ENCODE results near the gene DYNLL1.

The DYNLL1 gene

DNA sequence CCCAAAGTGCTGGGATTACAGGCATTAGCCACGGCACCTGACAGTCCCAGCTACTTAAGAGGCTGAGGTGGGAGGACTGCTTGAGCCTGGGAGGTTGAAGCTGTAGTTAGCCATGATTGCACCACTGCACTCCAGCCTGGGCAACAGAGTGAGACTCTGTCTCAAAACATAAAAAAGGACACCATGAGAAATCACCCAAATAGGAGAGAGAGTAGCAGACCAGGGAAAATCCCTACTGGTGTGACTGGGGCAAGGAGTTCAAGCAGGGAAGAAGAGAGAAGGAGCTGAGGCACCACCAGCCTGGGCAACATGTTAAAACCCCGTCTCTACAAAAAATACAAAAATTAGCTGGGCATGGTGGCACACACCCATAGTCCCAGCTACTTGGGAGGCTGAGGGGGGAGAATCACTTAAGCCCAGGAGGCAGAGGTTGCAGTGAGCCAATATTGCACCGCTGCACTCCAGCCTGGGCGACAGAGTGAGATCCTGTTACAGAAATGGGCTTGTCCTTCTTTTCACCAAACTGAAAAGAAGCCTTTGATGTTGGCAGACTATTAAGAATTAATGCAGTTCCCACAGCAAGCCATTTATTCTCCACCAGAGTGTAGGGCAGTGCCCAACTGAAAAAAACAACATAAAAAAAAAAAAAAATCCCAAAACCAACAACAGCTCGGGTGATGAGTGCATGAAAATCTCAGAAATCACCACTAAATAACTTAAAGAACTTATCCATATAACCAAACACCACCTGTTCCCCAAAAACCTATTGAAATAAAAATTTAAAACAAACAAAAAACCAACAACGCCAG lies 21.9 kb upstream of the DYNLL1 start:
- Histone ChIP-seq H3K4me2 (ENCODE audit: low read depth, low read length) (no peak overlapping the region), H3K27me3 (replicated peaks; ENCODE audit: insufficient read depth, low read length) (no peaks in the 10 kb centered on the region), H3K79me2 (ENCODE audit: low read length) (peaks cover 1% of the 10 kb centered on the region), H3K9ac (ENCODE audit: low read length) (no peak overlapping the region), H3F3A (ENCODE audit: insufficient read depth, low read length) (no peaks in the 10 kb centered on the region), H3K4me1 (ENCODE audit: low read length) (no peaks in the 10 kb centered on the region), H3K9me2 (replicated peaks; ENCODE audit: insufficient read depth, low read length) (no peaks in the 10 kb centered on the region), H3K27ac (ENCODE audit: low read length) (no peak overlapping the region), H3K4me3 (ENCODE audit: low read length) (no peak overlapping the region), H4K20me1 (ENCODE audit: insufficient read depth, low read length) (no peaks in the 10 kb centered on the region), H2AFZ (ENCODE audit: low read length) (no peak overlapping the region), H3K9me3 (replicated peaks; ENCODE audit: insufficient read depth, low read length) (no peaks in the 10 kb centered on the region), H3K36me3 (replicated peaks; ENCODE audit: insufficient read depth, low read length) (no peaks in the 10 kb centered on the region)
- no peak for DNase-seq
- no peak for TF ChIP-seq EZH2 (optimal IDR thresholded peaks at IDR 0.05; ENCODE audit: low read depth, low read length)
- TF ChIP-seq, protein P1, sequence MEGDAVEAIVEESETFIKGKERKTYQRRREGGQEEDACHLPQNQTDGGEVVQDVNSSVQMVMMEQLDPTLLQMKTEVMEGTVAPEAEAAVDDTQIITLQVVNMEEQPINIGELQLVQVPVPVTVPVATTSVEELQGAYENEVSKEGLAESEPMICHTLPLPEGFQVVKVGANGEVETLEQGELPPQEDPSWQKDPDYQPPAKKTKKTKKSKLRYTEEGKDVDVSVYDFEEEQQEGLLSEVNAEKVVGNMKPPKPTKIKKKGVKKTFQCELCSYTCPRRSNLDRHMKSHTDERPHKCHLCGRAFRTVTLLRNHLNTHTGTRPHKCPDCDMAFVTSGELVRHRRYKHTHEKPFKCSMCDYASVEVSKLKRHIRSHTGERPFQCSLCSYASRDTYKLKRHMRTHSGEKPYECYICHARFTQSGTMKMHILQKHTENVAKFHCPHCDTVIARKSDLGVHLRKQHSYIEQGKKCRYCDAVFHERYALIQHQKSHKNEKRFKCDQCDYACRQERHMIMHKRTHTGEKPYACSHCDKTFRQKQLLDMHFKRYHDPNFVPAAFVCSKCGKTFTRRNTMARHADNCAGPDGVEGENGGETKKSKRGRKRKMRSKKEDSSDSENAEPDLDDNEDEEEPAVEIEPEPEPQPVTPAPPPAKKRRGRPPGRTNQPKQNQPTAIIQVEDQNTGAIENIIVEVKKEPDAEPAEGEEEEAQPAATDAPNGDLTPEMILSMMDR (IDR thresholded peaks at IDR 0.05; ENCODE audit: low read length): no peak

DNA sequence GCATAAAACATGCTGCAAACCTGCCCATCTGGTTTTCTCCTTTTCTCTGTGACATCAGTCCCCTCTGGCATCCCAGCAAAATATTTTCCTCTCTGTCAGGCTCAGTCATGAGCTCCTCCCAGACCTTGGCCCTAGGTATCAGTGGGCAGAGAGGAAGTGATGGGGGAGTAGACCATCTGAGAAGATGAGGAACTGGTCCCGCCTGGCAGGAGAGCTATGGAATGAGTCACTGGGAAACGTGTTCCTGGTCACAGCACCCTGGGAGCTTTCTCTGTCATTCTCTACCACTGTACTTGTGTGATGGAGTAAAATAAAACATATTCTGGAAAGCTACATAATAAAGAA lies 21.3 kb upstream of the DYNLL1 start:
- Histone ChIP-seq H3K36me3 (replicated peaks; ENCODE audit: insufficient read depth, low read length) (no peaks in the 10 kb centered on the region), H4K20me1 (ENCODE audit: insufficient read depth, low read length) (no peaks in the 10 kb centered on the region), H3K79me2 (ENCODE audit: low read length) (no peaks in the 10 kb centered on the region), H2AFZ (ENCODE audit: low read length) (no peak overlapping the region), H3K4me1 (ENCODE audit: low read length) (no peaks in the 10 kb centered on the region), H3F3A (ENCODE audit: insufficient read depth, low read length) (no peaks in the 10 kb centered on the region), H3K9me3 (replicated peaks; ENCODE audit: insufficient read depth, low read length) (no peaks in the 10 kb centered on the region), H3K4me2 (ENCODE audit: low read depth, low read length) (no peak overlapping the region), H3K4me3 (ENCODE audit: low read length) (no peak overlapping the region), H3K9ac (ENCODE audit: low read length) (no peak overlapping the region), H3K9me2 (replicated peaks; ENCODE audit: insufficient read depth, low read length) (no peaks in the 10 kb centered on the region), H3K27ac (ENCODE audit: low read length) (no peak overlapping the region), H3K27me3 (replicated peaks; ENCODE audit: insufficient read depth, low read length) (no peaks in the 10 kb centered on the region)
- TF ChIP-seq EZH2phosphoT487 (IDR thresholded peaks at IDR 0.05; ENCODE audit: low read length): no peak
- TF ChIP-seq, protein P1 (IDR thresholded peaks at IDR 0.05; ENCODE audit: low read length): no peak
- no peak for TF ChIP-seq EZH2 (optimal IDR thresholded peaks at IDR 0.05; ENCODE audit: low read depth, low read length)
- no peak for DNase-seq

DNA sequence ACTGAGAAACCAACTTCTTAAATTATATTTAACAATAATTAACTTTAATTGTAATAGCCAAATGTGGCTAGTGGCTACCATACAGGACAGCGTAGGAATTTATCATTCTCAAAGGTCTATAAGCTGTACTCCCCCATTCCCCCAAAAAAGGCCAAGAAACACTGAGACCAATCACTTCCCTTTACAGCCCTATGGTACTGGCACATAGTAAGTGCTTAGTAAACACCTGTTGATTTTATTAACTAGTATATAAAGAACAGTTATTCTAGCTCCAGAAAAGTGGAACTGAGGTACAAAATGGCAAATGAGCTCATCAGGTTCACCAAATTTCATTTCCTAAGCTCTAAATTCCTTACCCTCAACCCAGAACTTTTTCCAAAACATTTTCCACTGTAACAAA lies 20.3 kb upstream of the DYNLL1 start:
- Histone ChIP-seq H3K9me2 (replicated peaks; ENCODE audit: insufficient read depth, low read length) (no peaks in the 10 kb centered on the region), H3K79me2 (ENCODE audit: low read length) (no peaks in the 10 kb centered on the region), H4K20me1 (ENCODE audit: insufficient read depth, low read length) (no peaks in the 10 kb centered on the region), H3K4me2 (ENCODE audit: low read depth, low read length) (no peak overlapping the region), H3K4me3 (ENCODE audit: low read length) (no peak overlapping the region), H3K9me3 (replicated peaks; ENCODE audit: insufficient read depth, low read length) (no peaks in the 10 kb centered on the region), H3F3A (ENCODE audit: insufficient read depth, low read length) (no peaks in the 10 kb centered on the region), H3K36me3 (replicated peaks; ENCODE audit: insufficient read depth, low read length) (no peaks in the 10 kb centered on the region), H3K27ac (ENCODE audit: low read length) (no peak overlapping the region), H3K27me3 (replicated peaks; ENCODE audit: insufficient read depth, low read length) (no peaks in the 10 kb centered on the region), H3K4me1 (ENCODE audit: low read length) (no peaks in the 10 kb centered on the region), H3K9ac (ENCODE audit: low read length) (no peak overlapping the region), H2AFZ (ENCODE audit: low read length) (no peak overlapping the region)
- no peak for TF ChIP-seq EZH2 (optimal IDR thresholded peaks at IDR 0.05; ENCODE audit: low read depth, low read length)
- TF ChIP-seq, protein P1 (IDR thresholded peaks at IDR 0.05; ENCODE audit: low read length): no peak
- no peak for TF ChIP-seq EZH2phosphoT487 (IDR thresholded peaks at IDR 0.05; ENCODE audit: low read length)
- DNase-seq: no peak

Data from MM.1S (cell line).